HG02588 (cell line): ENCODE measurements around the gene PPP3CB.
"Not testable (repeated sequence)": the region's sequence is repeated elsewhere in the genome, so short reads cannot be mapped to it uniquely, and the experiment has no call there.

ENCODE experiments used
- ATAC-seq: cut with Tn5 transposase; IDR thresholded peaks from one replicate; pipeline ENCODE4 v1.9.1; 2021; ENCODE audit warnings: mild to moderate bottlenecking, moderate library complexity; ENCODE audit not compliant: unreplicated experiment

The PPP3CB gene

GRCh38 chr10:73423309-73423708 lies 72.5 kb downstream of the PPP3CB start:
- ATAC-seq, result no peak

- ATAC-seq, result no peak
Observed at GRCh38 chr10:73416571-73416970, 79.3 kb downstream of the PPP3CB start.

GRCh38 chr10:73414230-73414945 lies 81.4 kb downstream of the PPP3CB start:
- peak; percentile 24 for ATAC-seq

GRCh38 chr10:73413528-73414229 lies 82.1 kb downstream of the PPP3CB start, which contains the start of gene ANXA7:
Gene ANXA7, minus strand, starts transcription at chr10:73414058. Its CDS starts 13,202 bp downstream, at chr10:73400856.
- peak; percentile 87 for ATAC-seq

GRCh38 chr10:73413108-73413527 lies 82.7 kb downstream of the PPP3CB start:
- ATAC-seq, result peak; percentile 20

GRCh38 chr10:73410897-73411296 lies 84.9 kb downstream of the PPP3CB start:
- no peak for ATAC-seq

GRCh38 chr10:73408978-73409521 lies 86.8 kb downstream of the PPP3CB start:
- ATAC-seq, result no peak

GRCh38 chr10:73408061-73408460 lies 87.8 kb downstream of the PPP3CB start:
- ATAC-seq, result no peak

GRCh38 chr10:73407495-73407894 lies 88.3 kb downstream of the PPP3CB start:
- ATAC-seq, result no peak

- ATAC-seq, result no peak
Observed at GRCh38 chr10:73406846-73407245, 89.0 kb downstream of the PPP3CB start.

GRCh38 chr10:73405556-73405955 lies 90.3 kb downstream of the PPP3CB start:
- ATAC-seq, result no peak

- ATAC-seq, result no peak
Observed at GRCh38 chr10:73404690-73405089, 91.1 kb downstream of the PPP3CB start.

GRCh38 chr10:73401636-73402035 lies 94.2 kb downstream of the PPP3CB start:
- no peak for ATAC-seq

GRCh38 chr10:73399063-73399462 lies 96.8 kb downstream of the PPP3CB start:
- no peak for ATAC-seq

- no peak for ATAC-seq
Observed at GRCh38 chr10:73398024-73398423, 97.8 kb downstream of the PPP3CB start.

- not testable (repeated sequence) for ATAC-seq
Observed at GRCh38 chr10:73394325-73394724, 101.5 kb downstream of the PPP3CB start.

- ATAC-seq, result no peak
Observed at GRCh38 chr10:73388228-73388627, 107.6 kb downstream of the PPP3CB start.

GRCh38 chr10:73386583-73386982 lies 109.2 kb downstream of the PPP3CB start:
- no peak for ATAC-seq
